B cell (primary cell): ENCODE measurements around the gene CHD5. TPM values are rescaled to one million over a fixed set of nuclear protein-coding genes. Genes with fewer than 3 reads are reported as not detected.

ENCODE experiments used
- ATAC-seq: fragments of 200-7000 bp; cut with Tn5 transposase; one replicate; pipeline ENCODE4 v1.10.0; 2021; ENCODE audit warnings: low read depth, mild to moderate bottlenecking, moderate number of reproducible peaks, moderate library complexity
- CTCF ChIA-PET: fragments of 350-600 bp; sonication (Branson Sonifier 250); formaldehyde crosslinking; loops from one replicate; lab custom pipeline; 2021; ENCODE audit warnings: antibody characterized with exemption, inconsistent platforms; lab: Charles Lee
- POLR2A ChIA-PET: fragments of 350-600 bp; sonication (Branson Sonifier 250); formaldehyde crosslinking; loops from one replicate; lab custom pipeline; 2021; ENCODE audit warnings: antibody characterized with exemption; lab: Charles Lee
- DNase-seq: peaks from one replicate; pipeline ENCODE4 v3.0.0; 2013
- H2AFZ ChIP-seq: 2 replicates; pipeline ENCODE4 v1.6.1; 2012; ENCODE audit warnings: mild to moderate bottlenecking, low read depth, low read length; ENCODE audit not compliant: insufficient read depth, poor library complexity, severe bottlenecking
- H3K27ac ChIP-seq, 2 donors: 1 replicate in 1 of 2; 2 replicates in 1 of 2; pipeline ENCODE4 v1.5.1; 2012 to 2013; ENCODE audit warnings: low read length in 2 of 2, mild to moderate bottlenecking in 2 of 2, moderate library complexity in 1 of 2
- H3K27me3 ChIP-seq, 4 experiments: fragments of 200-600 bp in 1 of 4; sonication (generic) in 1 of 4; replicated peaks in 1 of 4; 1 replicate in 2 of 4; 2 replicates in 2 of 4; pipeline versions ENCODE4 v1.6.1 to v1.7.0; 2013 to 2016; ENCODE audit warnings: low read length in 3 of 4, mild to moderate bottlenecking in 2 of 4, mixed read lengths in 1 of 4, moderate library complexity in 1 of 4; ENCODE audit not compliant: insufficient read depth in 4 of 4, control insufficient read depth in 3 of 4; ENCODE audit errors: control extremely low read depth in 1 of 4
- H3K36me3 ChIP-seq, 2 experiments: replicated peaks in 1 of 2; 1 replicate in 1 of 2; 2 replicates in 1 of 2; pipeline versions ENCODE4 v1.6.1 to v1.7.1; 2013; ENCODE audit warnings: low read length in 1 of 2; ENCODE audit not compliant: insufficient read depth in 2 of 2, control insufficient read depth in 1 of 2; ENCODE audit errors: control extremely low read depth in 1 of 2, extremely low read depth in 1 of 2
- H3K4me1 ChIP-seq, 2 donors: fragments of 200-600 bp in 1 of 2; sonication (generic) in 1 of 2; 1 replicate in 1 of 2; 2 replicates in 1 of 2; pipeline versions ENCODE4 v1.5.1 to v1.6.1; 2013 to 2017; ENCODE audit warnings: low read length in 2 of 2; ENCODE audit not compliant: control insufficient read depth in 2 of 2, insufficient read depth in 2 of 2
- H3K4me2 ChIP-seq: replicated peaks from 2 replicates; pipeline ENCODE3; 2012; ENCODE audit warnings: mild to moderate bottlenecking, low read depth, low read length; ENCODE audit not compliant: poor library complexity, severe bottlenecking
- H3K4me3 ChIP-seq, 5 experiments: fragments of 200-600 bp in 1 of 5; sonication (generic) in 1 of 5; 1 replicate in 3 of 5; 2 replicates in 2 of 5; pipeline versions ENCODE4 v1.5.1 to v1.7.0; 2011 to 2016; ENCODE audit warnings: low read length in 4 of 5, mild to moderate bottlenecking in 4 of 5, low read depth in 2 of 5, control low read depth in 1 of 5, moderate library complexity in 1 of 5; ENCODE audit not compliant: insufficient read depth in 1 of 5; ENCODE audit errors: control extremely low read depth in 1 of 5, extremely low read depth in 1 of 5
- H3K79me2 ChIP-seq: fragments of 200-600 bp; sonication (generic); one replicate; pipeline ENCODE4 v1.6.0; 2016; ENCODE audit warnings: low read length; ENCODE audit not compliant: control insufficient read depth, insufficient read depth
- H3K9ac ChIP-seq: fragments of 200-600 bp; sonication (generic); 2 replicates; pipeline ENCODE4 v1.6.1; 2017; ENCODE audit warnings: mild to moderate bottlenecking, low read length, moderate library complexity
- H3K9me3 ChIP-seq, 3 donors: one replicate each; pipeline versions ENCODE4 v1.6.1 to v1.7.1; 2013; ENCODE audit warnings: low read length in 2 of 3; ENCODE audit not compliant: control insufficient read depth in 2 of 3, insufficient read depth in 1 of 3; ENCODE audit errors: control extremely low read depth in 1 of 3
- H4K20me1 ChIP-seq: 2 replicates; pipeline ENCODE4 v1.6.0; 2012; ENCODE audit warnings: mild to moderate bottlenecking, low read length; ENCODE audit not compliant: insufficient read depth, control insufficient read depth, poor library complexity, severe bottlenecking
- H3K27ac Mint-ChIP-seq: one replicate; pipeline ENCODE4 v1.8.0; 2021; ENCODE audit warnings: mixed read lengths
- H3K27me3 Mint-ChIP-seq: one replicate; pipeline ENCODE4 v1.8.0; 2021; ENCODE audit warnings: mixed read lengths
- H3K4me1 Mint-ChIP-seq: one replicate; pipeline ENCODE4 v1.8.0; 2021; ENCODE audit warnings: mixed read lengths
- H3K4me3 Mint-ChIP-seq: one replicate; pipeline ENCODE4 v1.8.0; 2021; ENCODE audit warnings: mixed read lengths
- H3K9me3 Mint-ChIP-seq: one replicate; pipeline ENCODE4 v1.8.0; 2022; ENCODE audit warnings: mixed read lengths; ENCODE audit not compliant: insufficient read depth
- EZH2 ChIP-seq: IDR thresholded peaks from 2 replicates; pipeline ENCODE4 v1.6.1; 2012; ENCODE audit warnings: borderline replicate concordance, low read depth, mild to moderate bottlenecking, moderate library complexity, low read length; ENCODE audit not compliant: insufficient read depth, poor library complexity, severe bottlenecking
- WGBS: methylation state at CpG from one replicate; pipeline ENCODE4 v1.1.5; 2013; ENCODE audit warnings: missing lambda C conversion rate; ENCODE audit not compliant: insufficient coverage; 5-methylcytosine and 5-hydroxymethylcytosine counted together
- intact Hi-C: fragments of 100-400 bp; cut with micrococcal nuclease; formaldehyde crosslinking; loops from one replicate; pipeline ENCODE4 v1.10.0; 2022
- polyA plus RNA-seq: library from polyadenylated mRNA; depleted of rRNA; stranded (reverse); fragments of >200 nt; gene quantifications from 2 replicates; pipeline ENCODE4 v1.2.3, GENCODE V29; 2012
- total RNA-seq, 2 donors: library from RNA; stranded (reverse); fragments of 120-200 nt in 1 of 2; gene quantifications; 1 replicate in 1 of 2; 2 replicates in 1 of 2; pipeline versions ENCODE4 v1.2.3 to v1.2.4, GENCODE V29; 2013 to 2022
- TF ChIP-seq, protein P1 (sequence below): fragments of 200-600 bp; IDR thresholded peaks from one replicate; pipeline ENCODE4 v1.8.0; 2022; ENCODE audit warnings: antibody characterized with exemption, mild to moderate bottlenecking

CHD5 gene
- total and polyA plus RNA-seq, 2 donors (not counting 1 experiment from before 2014, with no cell fraction given), result 0.18 to 0.20 TPM

DNA sequence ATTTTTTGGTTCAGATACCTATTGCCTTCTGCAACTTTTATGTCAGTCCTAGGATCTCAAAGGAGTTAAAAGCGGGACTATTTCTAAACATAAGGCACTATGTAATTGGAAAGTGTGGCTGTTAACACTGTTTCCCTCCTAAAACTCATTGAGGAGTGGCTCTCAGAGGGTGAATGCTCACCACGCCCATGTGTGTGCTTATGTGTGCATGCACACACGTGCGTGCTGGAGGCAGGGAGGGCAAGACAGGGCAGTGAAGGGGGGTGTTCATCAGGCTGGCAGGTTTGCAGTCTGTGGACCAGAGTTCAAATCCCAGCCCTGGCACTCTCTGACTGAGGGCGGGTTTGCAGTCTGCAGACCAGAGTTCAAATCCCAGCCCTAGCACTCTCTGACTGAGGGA, 112.0 kb downstream of the CHD5 start:
- ChIA-PET CTCF (no interaction called here), POLR2A (no interaction called here)
- Histone ChIP-seq H3K9ac (no peak overlapping the region), H3K4me3 (no peak overlapping the region), H3K4me2 (no peak overlapping the region), H3K36me3 (peaks cover 0 to 18% of the 10 kb centered on the region in 2 experiments), H3K27me3 (no peaks in the 10 kb centered on the region), H4K20me1 (peaks cover 64% of the 10 kb centered on the region), H2AFZ (no peak overlapping the region), H3K27ac (no peak overlapping the region), H3K4me1 (no peaks in the 10 kb centered on the region), H3K79me2 (no peaks in the 10 kb centered on the region), H3K9me3 (no peaks in the 10 kb centered on the region)
- H3K27me3 Mint-ChIP-seq, result no peaks in the 10 kb centered on the region
- intact Hi-C loops, result no loop called here
- ATAC-seq (no peak), DNase-seq (no peak)
- H3K27ac Mint-ChIP-seq, result no peak overlapping the region
- no peak overlapping the region for H3K4me3 Mint-ChIP-seq
- H3K4me1 Mint-ChIP-seq, result no peaks in the 10 kb centered on the region
- H3K9me3 Mint-ChIP-seq, result no peaks in the 10 kb centered on the region
- 96% methylated on average over 3 of the region's 5 CpGs for WGBS
- TF ChIP-seq, protein P1, sequence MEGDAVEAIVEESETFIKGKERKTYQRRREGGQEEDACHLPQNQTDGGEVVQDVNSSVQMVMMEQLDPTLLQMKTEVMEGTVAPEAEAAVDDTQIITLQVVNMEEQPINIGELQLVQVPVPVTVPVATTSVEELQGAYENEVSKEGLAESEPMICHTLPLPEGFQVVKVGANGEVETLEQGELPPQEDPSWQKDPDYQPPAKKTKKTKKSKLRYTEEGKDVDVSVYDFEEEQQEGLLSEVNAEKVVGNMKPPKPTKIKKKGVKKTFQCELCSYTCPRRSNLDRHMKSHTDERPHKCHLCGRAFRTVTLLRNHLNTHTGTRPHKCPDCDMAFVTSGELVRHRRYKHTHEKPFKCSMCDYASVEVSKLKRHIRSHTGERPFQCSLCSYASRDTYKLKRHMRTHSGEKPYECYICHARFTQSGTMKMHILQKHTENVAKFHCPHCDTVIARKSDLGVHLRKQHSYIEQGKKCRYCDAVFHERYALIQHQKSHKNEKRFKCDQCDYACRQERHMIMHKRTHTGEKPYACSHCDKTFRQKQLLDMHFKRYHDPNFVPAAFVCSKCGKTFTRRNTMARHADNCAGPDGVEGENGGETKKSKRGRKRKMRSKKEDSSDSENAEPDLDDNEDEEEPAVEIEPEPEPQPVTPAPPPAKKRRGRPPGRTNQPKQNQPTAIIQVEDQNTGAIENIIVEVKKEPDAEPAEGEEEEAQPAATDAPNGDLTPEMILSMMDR, result no peak
- TF ChIP-seq EZH2, result no peak

DNA sequence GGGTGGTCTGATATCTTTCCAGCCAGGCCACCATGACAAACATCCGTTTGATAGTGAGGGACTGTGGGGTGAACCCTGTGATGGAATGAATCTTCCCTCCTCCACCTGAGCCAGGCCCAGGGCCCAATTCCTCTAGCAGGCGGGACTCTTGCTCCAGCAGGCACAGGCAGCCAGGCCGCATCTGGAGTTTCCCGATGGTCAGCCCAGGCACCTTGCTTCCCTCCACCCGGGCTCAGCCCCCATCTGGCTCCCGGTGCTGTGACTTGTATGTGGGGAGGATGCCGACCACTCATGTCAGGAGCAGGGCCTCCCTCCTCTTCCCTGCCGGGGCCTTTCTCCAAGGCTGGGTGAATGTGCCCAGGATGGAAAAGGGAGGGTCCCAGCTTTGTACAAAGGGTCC, 113.4 kb downstream of the CHD5 start:
- Mint-ChIP-seq H3K4me1 (no peaks in the 10 kb centered on the region), H3K27me3 (no peaks in the 10 kb centered on the region), H3K27ac (no peak overlapping the region), H3K9me3 (no peaks in the 10 kb centered on the region), H3K4me3 (no peak overlapping the region)
- POLR2A ChIA-PET, result no interaction called here
- Histone ChIP-seq H3K27ac (no peak overlapping the region), H3K4me3 (no peak overlapping the region), H3K27me3 (no peaks in the 10 kb centered on the region), H3K36me3 (peaks cover 0 to 15% of the 10 kb centered on the region in 2 experiments), H3K4me2 (no peak overlapping the region), H3K4me1 (no peaks in the 10 kb centered on the region), H3K79me2 (no peaks in the 10 kb centered on the region), H2AFZ (no peak overlapping the region), H4K20me1 (peaks cover 70% of the 10 kb centered on the region), H3K9ac (no peak overlapping the region), H3K9me3 (no peaks in the 10 kb centered on the region)
- TF ChIP-seq, protein P1, result no peak
- TF ChIP-seq EZH2, result no peak
- DNase-seq, result no peak
- WGBS, result 94% methylated on average over 3 of the region's 8 CpGs
- CTCF ChIA-PET, result no interaction called here
- intact Hi-C loops, result no loop called here
- no peak for ATAC-seq
